Neural crest cell (in vitro differentiated cells): Measurements from ENCODE around the gene AGPAT4. TPM values are rescaled to one million over a fixed set of nuclear protein-coding genes. Genes with fewer than 3 reads are reported as not detected.

Experiments used
- DNase-seq: peaks from one replicate; pipeline ENCODE4 v3.0.0; 2021; ENCODE audit warnings: low read depth, mixed read lengths, low spot score
- H3K27ac Mint-ChIP-seq: one replicate; pipeline ENCODE4 v1.8.0; 2021; ENCODE audit warnings: mild to moderate bottlenecking, mixed read lengths; ENCODE audit not compliant: unreplicated experiment
- H3K27me3 Mint-ChIP-seq: 2 replicates; pipeline ENCODE4 v1.8.0; 2021; ENCODE audit warnings: low read depth, mild to moderate bottlenecking, mixed read lengths
- H3K36me3 Mint-ChIP-seq: 2 replicates; pipeline ENCODE4 v1.8.0; 2021; ENCODE audit warnings: low read depth, mild to moderate bottlenecking, mixed read lengths
- H3K4me1 Mint-ChIP-seq: 2 replicates; pipeline ENCODE4 v1.8.0; 2021; ENCODE audit warnings: mixed read lengths
- H3K4me3 Mint-ChIP-seq: one replicate; pipeline ENCODE4 v1.8.0; 2021; ENCODE audit warnings: mild to moderate bottlenecking, mixed read lengths
- H3K9me3 Mint-ChIP-seq: 2 replicates; pipeline ENCODE4 v1.8.0; 2021; ENCODE audit warnings: mixed read lengths
- CTCF ChIP-seq: fragments of 200-600 bp; sonication (generic); conservative IDR thresholded peaks from 2 replicates; pipeline ENCODE4 v1.5.0; 2021; ENCODE audit warnings: antibody characterized with exemption, mild to moderate bottlenecking
- total RNA-seq: library from RNA; stranded (reverse); gene quantifications from 2 replicates; pipeline ENCODE4 v1.2.1, GENCODE V29; 2021

The AGPAT4 gene
- total RNA-seq, 1 donor from 2014 or later: 37.6 TPM

GRCh38 chr6:161100072-161100471 is 173.8 kb downstream of the AGPAT4 start:
- H3K36me3 Mint-ChIP-seq: peaks cover 23% of the 10 kb centered on the region
- H3K9me3 Mint-ChIP-seq: no peaks in the 10 kb centered on the region
- peaks cover 10% of the 10 kb centered on the region for H3K4me1 Mint-ChIP-seq
- no peak for TF ChIP-seq CTCF
- H3K4me3 Mint-ChIP-seq: no peak overlapping the region
- no peak for DNase-seq
- H3K27me3 Mint-ChIP-seq: no peaks in the 10 kb centered on the region
- no peak overlapping the region for H3K27ac Mint-ChIP-seq

- H3K27ac Mint-ChIP-seq: no peak overlapping the region
- H3K27me3 Mint-ChIP-seq: no peaks in the 10 kb centered on the region
- DNase-seq: no peak
- peaks cover 9% of the 10 kb centered on the region for H3K36me3 Mint-ChIP-seq
- no peak overlapping the region for H3K4me3 Mint-ChIP-seq
- TF ChIP-seq CTCF: no peak
- H3K9me3 Mint-ChIP-seq: no peaks in the 10 kb centered on the region
- peaks cover 14% of the 10 kb centered on the region for H3K4me1 Mint-ChIP-seq
Measured at GRCh38 chr6:161095916-161096315, 177.9 kb downstream of the AGPAT4 start.

GRCh38 chr6:161094955-161095354 is 178.9 kb downstream of the AGPAT4 start:
- H3K4me1 Mint-ChIP-seq: peaks cover 14% of the 10 kb centered on the region
- H3K27me3 Mint-ChIP-seq: no peaks in the 10 kb centered on the region
- H3K4me3 Mint-ChIP-seq: no peak overlapping the region
- DNase-seq: no peak
- H3K9me3 Mint-ChIP-seq: no peaks in the 10 kb centered on the region
- peak overlapping the region; percentile 60 for H3K27ac Mint-ChIP-seq
- peaks cover 11% of the 10 kb centered on the region for H3K36me3 Mint-ChIP-seq
- no peak for TF ChIP-seq CTCF

- no peak for TF ChIP-seq CTCF
- no peak for DNase-seq
- H3K9me3 Mint-ChIP-seq: no peaks in the 10 kb centered on the region
- peaks cover 14% of the 10 kb centered on the region for H3K4me1 Mint-ChIP-seq
- H3K4me3 Mint-ChIP-seq: no peak overlapping the region
- H3K36me3 Mint-ChIP-seq: peaks cover 11% of the 10 kb centered on the region
- no peaks in the 10 kb centered on the region for H3K27me3 Mint-ChIP-seq
- no peak overlapping the region for H3K27ac Mint-ChIP-seq
Measured at GRCh38 chr6:161091972-161092701, 181.7 kb downstream of the AGPAT4 start.

- no peaks in the 10 kb centered on the region for H3K9me3 Mint-ChIP-seq
Measured at GRCh38 chr6:161091151-161091550, 182.7 kb downstream of the AGPAT4 start.

More at GRCh38 chr6:161091151-161091550, 182.7 kb downstream of the AGPAT4 start:
- Mint-ChIP-seq H3K27ac (no peak overlapping the region), H3K27me3 (no peaks in the 10 kb centered on the region), H3K4me3 (no peak overlapping the region), H3K36me3 (peaks cover 11% of the 10 kb centered on the region), H3K4me1 (peaks cover 14% of the 10 kb centered on the region)
- no peak for TF ChIP-seq CTCF
- DNase-seq: no peak
